A549 (cell line): Measurements from ENCODE around the gene LSP1. TPM values are rescaled to one million over a fixed set of nuclear protein-coding genes. Genes with fewer than 3 reads are reported as not detected.
A peak's percentile ranks its signal among the peaks of the same experiment; 100 is the strongest.

Experiments used
- ATAC-seq, 2 experiments: fragments of 200-7000 bp in 1 of 2; fragments of >200 bp in 1 of 2; cut with Nextera tagmentation in 1 of 2; cut with Tn5 transposase in 1 of 2; 3 replicates each; pipeline versions ENCODE4 v1.8.0 to v1.9.1; 2018 to 2020; ENCODE audit warnings: mild to moderate bottlenecking in 1 of 2, moderate library complexity in 1 of 2
- CTCF ChIA-PET: fragments of 300-600 bp; sonication (Branson Sonifier 250); formaldehyde crosslinking; extraction: SDS; loops from one replicate; lab custom pipeline; 2021; ENCODE audit warnings: antibody characterized with exemption, inconsistent platforms; lab: Yijun Ruan, JAX
- POLR2A ChIA-PET: fragments of 350-600 bp; formaldehyde crosslinking; extraction: SDS; loops from one replicate; lab custom pipeline; 2021; ENCODE audit warnings: antibody characterized with exemption, inconsistent platforms; lab: Yijun Ruan, JAX
- DNase-seq, 2 experiments: peaks; one replicate each; pipeline versions ENCODE4 v3.0.0 to v3.0.0-alpha.2; 2011 to 2016; ENCODE audit warnings: low read depth in 1 of 2, low spot score in 1 of 2
- FAIRE-seq: peaks from 2 replicates; lab custom pipeline; 2011; peaks lifted over from hg19 to GRCh38; lab: Jason Lieb, UNC
- H3K27ac ChIP-seq, 2 experiments: fragments of >200 bp; sonication (Bioruptor Twin); formaldehyde crosslinking; 3 replicates each; pipeline ENCODE4 v1.5.1; 2016 to 2017
- H3K4me1 ChIP-seq: fragments of >200 bp; sonication (Bioruptor Twin); formaldehyde crosslinking; 3 replicates; pipeline ENCODE4 v1.6.1; 2016
- H3K4me2 ChIP-seq: fragments of >200 bp; sonication (Bioruptor Twin); formaldehyde crosslinking; 3 replicates; pipeline ENCODE4 v1.6.1; 2016
- H3K4me3 ChIP-seq: fragments of >200 bp; sonication (Bioruptor Twin); formaldehyde crosslinking; 3 replicates; pipeline ENCODE4 v1.5.1; 2016
- H3K9me3 ChIP-seq: fragments of >200 bp; sonication (Bioruptor Twin); formaldehyde crosslinking; 3 replicates; pipeline ENCODE4 v1.6.1; 2016
- ATOH8 ChIP-seq: fragments of 250-450 bp; sonication (Bioruptor Pico); IDR thresholded peaks from 2 replicates; pipeline ENCODE4 v1.5.0; 2020; ENCODE audit warnings: low read depth, mild to moderate bottlenecking, moderate library complexity
- CHD2 ChIP-seq: fragments of 150-350 bp; IDR thresholded peaks from 2 replicates; pipeline ENCODE4 v1.6.1; 2014; ENCODE audit warnings: low read length; ENCODE audit not compliant: partially characterized antibody
- EHMT2 ChIP-seq: fragments of 200-600 bp; sonication (generic); IDR thresholded peaks from 2 replicates; pipeline ENCODE4 v1.6.1; 2016; ENCODE audit warnings: antibody characterized with exemption, low read depth, mild to moderate bottlenecking, moderate library complexity
- ESRRA ChIP-seq: fragments of 150-350 bp; IDR thresholded peaks from 2 replicates; pipeline ENCODE4 v1.6.1; 2014; ENCODE audit warnings: mild to moderate bottlenecking, low read length, borderline replicate concordance
- FOXS1 ChIP-seq: fragments of 250-450 bp; sonication (Bioruptor Pico); IDR thresholded peaks from 2 replicates; pipeline ENCODE4 v1.5.0; 2020; ENCODE audit warnings: mild to moderate bottlenecking, moderate library complexity
- GATA3 ChIP-seq: IDR thresholded peaks from 2 replicates; pipeline ENCODE4 v1.6.1; 2012; ENCODE audit warnings: borderline replicate concordance
- HOXA7 ChIP-seq: fragments of 250-450 bp; sonication (Bioruptor Pico); IDR thresholded peaks from 2 replicates; pipeline ENCODE4 v1.5.0; 2020; ENCODE audit warnings: mild to moderate bottlenecking, moderate library complexity
- MAX ChIP-seq: IDR thresholded peaks from 2 replicates; pipeline ENCODE4 v1.6.1; 2012
- NPAS2 ChIP-seq: fragments of 250-450 bp; sonication (Bioruptor Pico); IDR thresholded peaks from 2 replicates; pipeline ENCODE4 v1.8.0; 2022; ENCODE audit warnings: mild to moderate bottlenecking, moderate library complexity, borderline replicate concordance
- NR3C1 ChIP-seq: fragments of >200 bp; sonication (Bioruptor Twin); formaldehyde crosslinking; IDR thresholded peaks from 3 replicates; pipeline ENCODE4 v1.6.1; 2017
- PBX3 ChIP-seq: IDR thresholded peaks from 2 replicates; pipeline ENCODE4 v1.6.1; 2012
- RFX5 ChIP-seq: fragments of 450-650 bp; IDR thresholded peaks from 2 replicates; pipeline ENCODE4 v1.7.1; 2014; ENCODE audit warnings: antibody characterized with exemption, mild to moderate bottlenecking, moderate library complexity
- RNF2 ChIP-seq: fragments of 200-600 bp; sonication (generic); IDR thresholded peaks from 2 replicates; pipeline ENCODE4 v1.6.1; 2016; ENCODE audit warnings: low read depth, mild to moderate bottlenecking, antibody characterized with exemption, moderate library complexity, borderline replicate concordance
- ZC3H11A ChIP-seq: fragments of 450-650 bp; IDR thresholded peaks from 2 replicates; pipeline ENCODE4 v1.6.1; 2014; ENCODE audit warnings: antibody characterized with exemption, mild to moderate bottlenecking
- WGBS: methylation state at CpG from one replicate; pipeline ENCODE4 v1.1.6; 2017; ENCODE audit errors: missing lambda C conversion rate; 5-methylcytosine and 5-hydroxymethylcytosine counted together
- polyA plus RNA-seq, 4 experiments: library from polyadenylated mRNA; depleted of rRNA in 3 of 4; stranded (reverse); fragments of >200 nt; fragmentation: RNase III in 1 of 4; extraction: RNeasy Plus Mini Kit Qiagen cat#74134 plus additional on column Dnase treatment in 1 of 4; gene quantifications; 2 replicates in 3 of 4; 3 replicates in 1 of 4; pipeline ENCODE4 v1.2.3, GENCODE V29; 2011 to 2017
- TF ChIP-seq, protein P1 (sequence below): fragments of 450-650 bp; IDR thresholded peaks from 2 replicates; pipeline ENCODE4 v1.6.1; 2014; ENCODE audit warnings: antibody characterized with exemption
- TF ChIP-seq, protein P2 (sequence below): fragments of >200 bp; sonication (Bioruptor Twin); formaldehyde crosslinking; IDR thresholded peaks from 3 replicates; pipeline ENCODE4 v1.5.1; 2016
- TF ChIP-seq, protein P3 (sequence below): fragments of 150-350 bp; IDR thresholded peaks from 2 replicates; pipeline ENCODE4 v1.6.1; 2014; ENCODE audit warnings: low read depth, mild to moderate bottlenecking, low read length

LSP1 gene
- polyA plus RNA-seq, 2 of the 4 experiments (the other 2 are of a cell fraction), result 0.67 to 3.5 TPM

DNA sequence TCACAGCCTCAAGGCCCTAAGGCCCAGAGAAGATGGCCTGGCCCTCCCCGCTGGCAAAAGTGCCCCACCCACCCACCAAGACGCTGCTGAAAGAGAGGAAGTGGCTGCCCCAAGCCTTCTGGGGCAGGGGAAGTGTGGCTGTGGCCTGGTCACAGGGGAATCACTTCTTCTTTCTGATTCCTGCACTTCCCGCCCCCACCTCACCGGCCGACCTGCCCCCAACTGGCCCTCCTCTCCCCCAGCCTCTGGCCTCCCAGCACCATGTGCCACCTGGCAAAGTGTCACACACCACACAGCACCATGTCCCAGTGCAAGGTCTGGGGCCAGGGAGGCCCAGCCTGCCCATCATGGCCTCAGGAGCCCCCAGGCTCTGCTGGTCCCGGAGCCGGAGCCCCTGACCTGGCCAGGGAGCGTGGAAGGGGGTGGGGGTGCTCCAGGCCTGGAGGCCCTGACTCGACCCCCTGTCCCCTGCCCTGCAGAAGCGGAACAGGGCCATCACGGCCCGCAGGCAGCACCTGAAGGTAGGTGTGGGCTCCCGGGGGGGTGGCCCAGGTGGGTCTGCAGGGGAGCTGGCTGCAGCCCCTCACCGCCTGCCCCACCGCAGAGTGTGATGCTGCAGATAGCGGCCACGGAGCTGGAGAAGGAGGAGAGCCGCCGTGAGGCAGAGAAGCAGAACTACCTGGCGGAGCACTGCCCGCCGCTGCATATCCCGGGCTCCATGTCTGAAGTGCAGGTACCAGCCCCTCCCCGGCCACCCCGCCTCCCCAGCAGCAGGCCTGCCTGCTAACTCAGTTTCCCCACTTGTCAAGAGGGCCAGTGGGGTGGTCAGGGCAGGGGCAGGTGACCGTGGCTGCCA is 12.7 kb upstream of the LSP1 start:
- FAIRE-seq, result no peak
- POLR2A ChIA-PET, result no interaction called here
- Histone ChIP-seq H3K9me3 (no peaks in the 10 kb centered on the region), H3K4me1 (peaks cover 11% of the 10 kb centered on the region)
- WGBS, result 75% methylated on average over 12 of the region's 26 CpGs
- TF ChIP-seq FOXS1 (CRISPR knock-in tag) (no peak), ESRRA (no peak), RNF2 (no peak), EHMT2 (no peak), ZC3H11A (no peak), HOXA7 (CRISPR knock-in tag) (no peak), PBX3 (no peak), ATOH8 (CRISPR knock-in tag) (no peak)
- TF ChIP-seq, protein P1, sequence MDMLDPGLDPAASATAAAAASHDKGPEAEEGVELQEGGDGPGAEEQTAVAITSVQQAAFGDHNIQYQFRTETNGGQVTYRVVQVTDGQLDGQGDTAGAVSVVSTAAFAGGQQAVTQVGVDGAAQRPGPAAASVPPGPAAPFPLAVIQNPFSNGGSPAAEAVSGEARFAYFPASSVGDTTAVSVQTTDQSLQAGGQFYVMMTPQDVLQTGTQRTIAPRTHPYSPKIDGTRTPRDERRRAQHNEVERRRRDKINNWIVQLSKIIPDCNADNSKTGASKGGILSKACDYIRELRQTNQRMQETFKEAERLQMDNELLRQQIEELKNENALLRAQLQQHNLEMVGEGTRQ, result no peak
- TF ChIP-seq, protein P2, sequence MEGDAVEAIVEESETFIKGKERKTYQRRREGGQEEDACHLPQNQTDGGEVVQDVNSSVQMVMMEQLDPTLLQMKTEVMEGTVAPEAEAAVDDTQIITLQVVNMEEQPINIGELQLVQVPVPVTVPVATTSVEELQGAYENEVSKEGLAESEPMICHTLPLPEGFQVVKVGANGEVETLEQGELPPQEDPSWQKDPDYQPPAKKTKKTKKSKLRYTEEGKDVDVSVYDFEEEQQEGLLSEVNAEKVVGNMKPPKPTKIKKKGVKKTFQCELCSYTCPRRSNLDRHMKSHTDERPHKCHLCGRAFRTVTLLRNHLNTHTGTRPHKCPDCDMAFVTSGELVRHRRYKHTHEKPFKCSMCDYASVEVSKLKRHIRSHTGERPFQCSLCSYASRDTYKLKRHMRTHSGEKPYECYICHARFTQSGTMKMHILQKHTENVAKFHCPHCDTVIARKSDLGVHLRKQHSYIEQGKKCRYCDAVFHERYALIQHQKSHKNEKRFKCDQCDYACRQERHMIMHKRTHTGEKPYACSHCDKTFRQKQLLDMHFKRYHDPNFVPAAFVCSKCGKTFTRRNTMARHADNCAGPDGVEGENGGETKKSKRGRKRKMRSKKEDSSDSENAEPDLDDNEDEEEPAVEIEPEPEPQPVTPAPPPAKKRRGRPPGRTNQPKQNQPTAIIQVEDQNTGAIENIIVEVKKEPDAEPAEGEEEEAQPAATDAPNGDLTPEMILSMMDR, result no peak
- TF ChIP-seq, all 56 proteins: peak for 0
- no peak for ATAC-seq
- Histone ChIP-seq H3K27ac (0 out of 6 replicates have a peak overlapping the region, but pooled peaks of 1 of the 2 experiments have one; percentile 16), H3K4me2 (no peak overlapping the region), H3K4me3 (no peak overlapping the region)
- no peak for DNase-seq
- CTCF ChIA-PET, result interaction anchor here (0.8 to 4.3 kb wide), 10 partner anchors 8 to 312 kb away, joined by 3 to 45 read pairs (median 6); partner anchors contain the start of gene H19

- ChIA-PET POLR2A (no interaction called here), CTCF (interaction anchor here (0.7 to 4.3 kb wide), 12 partner anchors 9 to 316 kb away, joined by 3 to 45 read pairs (median 5); partner anchors contain the start of gene H19)
- ATAC-seq (no peak), DNase-seq (no peak), FAIRE-seq (no peak)
- 70% methylated on average over 25 of the region's 37 CpGs for whole genome bisulfite sequencing
- H3K4me1 ChIP-seq, result peaks cover 11% of the 10 kb centered on the region
- no peak overlapping the region for H3K4me2 ChIP-seq
- TF ChIP-seq MAX (no peak), NR3C1 (no peak)
- no peak overlapping the region for H3K4me3 ChIP-seq
- H3K27ac ChIP-seq, result no peak overlapping the region
- no peaks in the 10 kb centered on the region for H3K9me3 ChIP-seq
Observed at GRCh38 chr11:1840780-1841480, 12.0 kb upstream of the LSP1 start.

- CTCF ChIA-PET, result interaction anchor here (0.6 to 4.3 kb wide), 15 partner anchors 9 to 315 kb away, joined by 3 to 30 read pairs (median 5); partner anchors contain the start of gene H19
Observed at GRCh38 chr11:1841511-1842148, 11.3 kb upstream of the LSP1 start.

More at GRCh38 chr11:1841511-1842148, 11.3 kb upstream of the LSP1 start:
- ATAC-seq, result no peak
- Histone ChIP-seq H3K4me3 (no peak overlapping the region), H3K9me3 (no peaks in the 10 kb centered on the region), H3K4me1 (peaks cover 11% of the 10 kb centered on the region), H3K27ac (no peak overlapping the region), H3K4me2 (no peak overlapping the region)
- 85% methylated on average over 18 of the region's 19 CpGs for WGBS
- no peak for DNase-seq
- POLR2A ChIA-PET, result no interaction called here
- no peak for FAIRE-seq
- TF ChIP-seq GATA3 (no peak), NPAS2 (CRISPR knock-in tag) (no peak), HOXA7 (CRISPR knock-in tag) (no peak), CHD2 (no peak), RFX5 (no peak)
- TF ChIP-seq, protein P3, sequence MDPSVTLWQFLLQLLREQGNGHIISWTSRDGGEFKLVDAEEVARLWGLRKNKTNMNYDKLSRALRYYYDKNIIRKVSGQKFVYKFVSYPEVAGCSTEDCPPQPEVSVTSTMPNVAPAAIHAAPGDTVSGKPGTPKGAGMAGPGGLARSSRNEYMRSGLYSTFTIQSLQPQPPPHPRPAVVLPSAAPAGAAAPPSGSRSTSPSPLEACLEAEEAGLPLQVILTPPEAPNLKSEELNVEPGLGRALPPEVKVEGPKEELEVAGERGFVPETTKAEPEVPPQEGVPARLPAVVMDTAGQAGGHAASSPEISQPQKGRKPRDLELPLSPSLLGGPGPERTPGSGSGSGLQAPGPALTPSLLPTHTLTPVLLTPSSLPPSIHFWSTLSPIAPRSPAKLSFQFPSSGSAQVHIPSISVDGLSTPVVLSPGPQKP, result no peak
